Stimulated activated CD4-positive, alpha-beta T cell treated with anti-CD3 and anti-CD28 coated beads, TNF-alpha, amount 100 ng/mL, for 1 hour (primary cell): Measurements from ENCODE around the gene RNF214.
"Not testable (repeated sequence)": the region's sequence is repeated elsewhere in the genome, so short reads cannot be mapped to it uniquely, and the experiment has no call there.

Source experiments
- DNase-seq, 3 donors: peaks; one replicate each; pipeline ENCODE4 v3.0.0-alpha.2; 2020; ENCODE audit warnings: low read depth in 3 of 3, low spot score in 1 of 3

RNF214 gene

GRCh38 chr11:117229931-117230285 is 2.6 kb upstream of the RNF214 start:
- DNase-seq, result no peak

GRCh38 chr11:117230286-117230961 is 2.0 kb upstream of the RNF214 start:
- no peak for DNase-seq

DNA sequence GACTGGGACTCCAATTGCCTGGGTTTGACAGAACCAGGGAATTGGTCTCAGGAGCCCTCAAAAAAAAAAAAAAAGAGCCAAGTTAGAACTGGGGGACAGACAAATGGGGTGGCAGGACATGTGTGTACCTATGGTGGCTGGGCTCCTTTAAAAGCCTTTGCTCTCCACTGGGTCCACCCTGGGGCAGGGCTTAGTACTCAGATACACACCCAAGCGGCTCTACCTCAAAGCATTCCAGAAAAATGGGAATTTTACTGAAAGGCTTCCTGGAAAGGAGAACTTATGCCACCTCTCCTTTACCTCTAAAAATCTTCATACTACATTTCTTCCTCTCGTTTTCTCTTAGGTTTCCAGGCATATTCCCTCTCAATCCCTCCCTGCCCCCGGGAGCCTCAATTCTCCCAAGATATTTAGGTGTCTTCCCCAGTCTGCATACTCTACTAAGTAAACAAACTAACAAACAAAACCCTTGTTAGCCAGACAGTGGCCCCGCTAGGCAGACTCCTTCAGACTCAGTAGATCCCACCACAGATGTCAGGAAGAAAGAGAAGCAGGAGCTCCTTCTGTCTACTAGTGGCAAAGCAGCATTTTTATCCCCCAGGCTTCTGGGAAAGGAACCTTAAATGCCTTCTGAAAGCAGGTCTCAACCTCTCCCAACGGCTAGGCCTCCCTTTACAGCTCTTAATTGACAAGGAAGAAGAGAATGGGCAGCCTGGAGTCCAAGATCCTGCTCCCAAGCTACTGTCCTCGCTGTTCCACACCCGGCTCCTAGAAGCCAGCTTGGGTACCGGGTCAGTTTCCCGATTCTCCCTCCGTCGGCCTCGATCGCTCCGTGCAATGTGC is 1.3 kb upstream of the RNF214 start:
- DNase-seq, result no peak

DNA sequence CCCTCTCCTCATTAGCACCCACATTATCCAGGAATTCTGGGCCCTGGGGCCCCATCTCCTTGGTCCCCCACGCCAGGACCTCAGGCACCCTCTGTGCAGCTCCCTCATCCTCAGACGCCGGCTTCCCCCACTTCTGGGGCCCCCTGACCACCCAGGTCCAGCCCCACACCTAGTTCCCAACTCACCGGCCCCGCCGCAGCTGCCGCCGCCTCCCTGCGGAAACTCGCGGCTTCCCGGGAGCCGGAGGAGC is 704 bp upstream of the RNF214 start, which contains the start of gene PCSK7:
TSS of gene PCSK7 (minus strand) at position 232 of the 250 bp plus-strand sequence. CDS start 2,229 bp downstream, outside the sequence.
- no peak for DNase-seq

DNA sequence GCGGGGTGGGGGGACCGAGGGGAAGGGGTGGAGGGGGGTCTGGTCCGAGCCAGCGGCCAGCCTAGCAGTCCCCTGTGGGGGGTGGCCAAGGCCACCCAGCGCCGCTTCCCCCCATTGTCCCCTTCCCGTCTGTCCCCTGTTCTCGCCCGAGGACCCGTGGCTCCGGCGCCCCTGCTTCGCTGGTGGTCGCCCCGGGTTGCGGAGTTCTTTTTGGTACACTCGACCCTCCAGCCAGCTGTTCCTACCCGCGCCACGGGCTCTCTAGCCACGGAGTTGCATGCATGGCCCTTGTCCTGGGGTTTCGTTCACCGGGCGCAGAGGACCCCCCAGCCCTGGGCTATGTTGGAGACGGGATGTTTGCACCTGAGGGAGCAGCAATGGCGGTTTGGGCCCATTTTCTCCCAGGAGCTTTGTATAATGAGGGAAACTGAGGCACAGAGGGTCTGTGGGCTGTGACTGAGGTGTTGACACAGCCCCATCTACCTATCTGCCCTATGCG is 489 bp downstream of the RNF214 start:
- no peak for DNase-seq

GRCh38 chr11:117238221-117238620 is 5.8 kb downstream of the RNF214 start:
- no peak for DNase-seq

DNA sequence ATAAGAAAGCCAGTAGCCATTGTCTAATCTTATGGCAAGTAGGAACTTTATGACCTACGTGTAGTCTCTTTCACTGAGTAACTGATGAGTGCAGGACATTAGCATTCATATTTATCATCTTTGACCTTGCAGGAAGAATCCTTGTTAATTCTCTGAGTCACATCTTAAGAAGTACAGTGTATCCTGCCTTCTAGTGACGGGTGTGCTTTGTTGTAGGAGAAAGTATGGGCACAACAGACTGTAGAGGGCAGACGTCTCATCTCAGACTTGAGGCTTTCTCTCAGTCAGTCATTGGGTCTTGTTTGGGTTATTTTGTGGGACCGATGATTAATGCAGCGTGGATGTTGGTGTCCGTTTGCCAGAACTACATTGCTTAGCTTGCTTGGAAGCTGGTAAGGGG is 6.8 kb downstream of the RNF214 start:
- no peak for DNase-seq

GRCh38 chr11:117248341-117248740 is 15.9 kb downstream of the RNF214 start:
- DNase-seq, result no peak

GRCh38 chr11:117249571-117249970 is 17.1 kb downstream of the RNF214 start:
- no peak for DNase-seq

- DNase-seq, result no peak
Measured at GRCh38 chr11:117251506-117251905, 19.0 kb downstream of the RNF214 start.

DNA sequence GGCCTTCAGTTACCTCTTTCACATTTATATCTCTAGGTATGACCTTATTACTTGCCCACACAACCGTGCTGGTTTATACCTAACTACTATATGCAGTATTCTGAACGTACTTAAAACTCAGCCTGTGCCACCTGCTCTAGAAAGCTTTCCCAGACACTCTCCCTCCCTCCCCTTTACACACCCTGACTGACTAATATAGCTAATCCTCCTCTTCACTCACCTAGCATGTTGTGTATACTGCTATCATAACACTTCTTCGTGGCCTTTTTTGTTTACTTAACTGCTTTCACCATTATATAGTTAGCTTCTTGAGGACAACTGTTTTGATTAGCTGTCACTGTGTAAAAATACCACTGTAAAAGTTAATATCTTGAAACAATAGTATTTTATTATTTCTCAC is 23.5 kb downstream of the RNF214 start:
- no peak for DNase-seq

- DNase-seq, result no peak
Measured at GRCh38 chr11:117256573-117256972, 24.1 kb downstream of the RNF214 start.

- no peak for DNase-seq
Measured at GRCh38 chr11:117258576-117258975, 26.1 kb downstream of the RNF214 start.

DNA sequence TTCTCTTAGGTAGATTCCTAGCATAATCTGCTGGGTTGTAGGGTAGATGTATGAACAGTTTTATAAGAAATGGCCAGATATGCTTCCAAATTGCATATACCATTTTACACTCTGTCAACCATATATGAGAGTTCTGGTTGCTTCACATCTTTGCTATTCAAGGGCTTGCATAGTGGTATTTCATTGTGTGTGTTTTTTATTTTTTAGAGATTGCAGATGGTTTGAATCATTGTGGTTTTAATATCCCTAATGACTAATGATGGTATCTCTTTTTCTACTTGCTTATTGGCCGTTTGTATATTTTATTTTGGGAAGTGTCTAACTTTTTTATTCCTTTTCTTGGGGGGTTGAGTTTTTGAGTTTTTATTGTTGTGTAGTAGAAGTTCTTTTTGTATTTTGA is 26.9 kb downstream of the RNF214 start:
- no peak for DNase-seq

DNA sequence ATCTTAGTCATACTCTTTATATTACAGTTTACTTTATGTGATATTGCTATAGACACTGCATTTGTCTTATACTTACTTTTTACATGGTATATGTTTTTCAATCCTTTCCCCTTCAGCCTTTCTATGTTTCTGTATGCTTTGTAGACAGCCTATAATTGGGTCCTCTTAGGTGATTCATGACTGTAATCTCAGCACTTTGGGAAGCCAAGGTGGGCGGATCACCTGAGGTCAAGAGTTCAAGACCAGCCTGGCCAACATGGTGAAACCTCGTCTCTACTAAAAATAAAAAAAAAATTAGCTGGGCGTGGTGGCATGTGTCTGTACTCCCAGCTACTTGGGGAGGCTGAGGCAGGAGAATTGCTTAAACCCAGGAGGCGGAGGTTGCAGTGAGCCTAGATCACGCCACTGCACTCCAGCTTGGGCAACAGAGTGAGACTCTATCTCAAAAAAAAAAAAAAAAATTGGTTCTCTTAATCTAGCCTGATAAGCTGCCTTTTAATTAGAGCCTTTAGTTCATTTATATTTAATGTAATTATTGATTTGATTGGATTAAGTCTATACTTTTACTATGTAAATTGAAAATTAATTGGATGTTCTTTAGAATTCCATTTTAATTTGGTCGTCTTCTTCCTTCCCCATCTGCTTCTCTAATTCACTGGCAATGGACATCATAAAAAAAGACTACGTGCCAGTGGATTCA is 32.3 kb downstream of the RNF214 start:
- not testable (repeated sequence) for DNase-seq

GRCh38 chr11:117265745-117266144 is 33.3 kb downstream of the RNF214 start:
- no peak for DNase-seq

GRCh38 chr11:117269856-117270255 is 37.4 kb downstream of the RNF214 start:
- DNase-seq, result no peak

GRCh38 chr11:117271208-117271607 is 38.7 kb downstream of the RNF214 start:
- DNase-seq, result no peak

DNA sequence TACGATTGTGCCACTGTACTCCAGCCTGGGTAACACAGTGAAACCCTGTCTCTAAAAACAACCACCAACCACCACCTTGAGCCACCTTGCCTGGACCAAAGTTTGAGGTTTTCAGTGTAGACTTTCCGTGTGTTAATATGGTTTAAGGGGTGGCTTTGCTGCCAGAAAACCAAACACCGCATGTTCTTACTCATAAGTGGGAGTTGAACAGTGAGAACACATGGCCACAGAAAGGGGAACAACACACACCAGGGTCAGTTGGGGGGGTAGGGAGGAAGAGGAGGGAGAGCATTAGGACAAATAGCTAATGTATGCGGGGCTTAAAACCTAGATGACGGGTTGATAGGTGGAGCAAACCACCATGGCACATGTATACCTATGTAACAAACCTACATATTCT is 39.7 kb downstream of the RNF214 start:
- DNase-seq, result not testable (repeated sequence)

DNA sequence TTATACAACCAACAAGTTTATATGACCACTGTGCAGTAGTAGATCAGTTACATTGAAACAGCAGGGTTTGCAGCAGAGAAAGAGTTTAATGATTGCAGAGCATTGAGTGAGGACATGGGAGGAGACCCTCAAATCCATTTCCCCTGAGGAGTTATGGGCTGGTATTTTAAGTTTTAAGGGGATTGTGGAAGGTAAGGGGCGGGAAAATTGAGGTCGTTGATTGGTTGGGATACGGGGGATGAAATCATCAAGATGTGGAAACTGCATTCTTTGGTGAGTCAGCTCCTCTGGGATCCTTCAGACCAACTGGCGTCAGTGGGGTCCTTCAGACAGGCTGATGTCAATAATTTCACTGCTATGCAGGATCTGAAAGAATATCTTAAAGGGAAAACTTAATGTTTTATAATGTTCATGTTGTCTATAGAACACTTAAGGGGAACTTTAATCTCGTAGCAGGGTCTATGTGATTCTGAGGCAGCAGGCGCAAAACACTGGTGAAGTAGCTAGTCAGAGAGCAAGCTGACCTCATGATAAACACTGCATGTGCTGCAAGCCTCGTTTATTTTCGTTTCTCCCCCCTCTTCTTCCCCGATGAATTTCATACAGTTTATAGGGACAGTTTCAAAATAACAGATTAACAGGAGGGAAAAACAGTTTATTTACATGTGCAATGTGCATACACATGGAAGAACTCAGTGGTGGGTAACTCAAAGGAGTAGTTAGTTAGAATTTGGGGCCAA is 41.2 kb downstream of the RNF214 start:
- no peak for DNase-seq

- DNase-seq, result no peak
Measured at GRCh38 chr11:117278347-117278746, 45.9 kb downstream of the RNF214 start.
